Activated naive CD4-positive, alpha-beta T cell treated with anti-CD3 and anti-CD28 coated beads, Interleukin-2, amount 50 U/mL, for 16 hours (primary cell): ENCODE measurements around the gene MAPK13.
A peak's percentile ranks its signal among the peaks of the same experiment; 100 is the strongest.
"Not testable (repeated sequence)": the region's sequence is repeated elsewhere in the genome, so short reads cannot be mapped to it uniquely, and the experiment has no call there.

Experiments
- DNase-seq: peaks from one replicate; pipeline ENCODE4 v3.0.0-alpha.2; 2020

MAPK13 gene

GRCh38 chr6:36115412-36115811 is 14.9 kb upstream of the MAPK13 start:
- no peak for DNase-seq

GRCh38 chr6:36116066-36116864 is 14.0 kb upstream of the MAPK13 start:
- DNase-seq = no peak

DNA sequence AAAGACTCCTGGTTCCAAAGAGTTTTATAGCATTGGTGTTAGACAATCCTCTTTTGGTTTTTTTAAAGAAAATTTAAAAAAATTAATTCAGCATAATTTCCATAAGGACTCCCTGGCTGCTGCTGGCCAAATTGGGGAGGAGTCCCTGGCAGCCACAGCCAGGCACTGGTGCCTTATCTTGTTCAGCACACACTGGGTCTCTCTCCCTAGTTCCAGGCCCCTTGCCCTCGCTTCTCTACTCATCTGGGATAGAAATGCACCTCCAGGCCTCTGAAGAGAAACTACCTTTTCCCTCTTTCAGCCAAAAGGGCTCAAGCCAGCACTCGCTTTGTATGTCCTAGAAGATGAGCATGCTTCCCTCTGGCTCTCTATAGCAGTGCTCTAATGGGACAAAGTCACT is 13.4 kb upstream of the MAPK13 start:
- DNase-seq = no peak

DNA sequence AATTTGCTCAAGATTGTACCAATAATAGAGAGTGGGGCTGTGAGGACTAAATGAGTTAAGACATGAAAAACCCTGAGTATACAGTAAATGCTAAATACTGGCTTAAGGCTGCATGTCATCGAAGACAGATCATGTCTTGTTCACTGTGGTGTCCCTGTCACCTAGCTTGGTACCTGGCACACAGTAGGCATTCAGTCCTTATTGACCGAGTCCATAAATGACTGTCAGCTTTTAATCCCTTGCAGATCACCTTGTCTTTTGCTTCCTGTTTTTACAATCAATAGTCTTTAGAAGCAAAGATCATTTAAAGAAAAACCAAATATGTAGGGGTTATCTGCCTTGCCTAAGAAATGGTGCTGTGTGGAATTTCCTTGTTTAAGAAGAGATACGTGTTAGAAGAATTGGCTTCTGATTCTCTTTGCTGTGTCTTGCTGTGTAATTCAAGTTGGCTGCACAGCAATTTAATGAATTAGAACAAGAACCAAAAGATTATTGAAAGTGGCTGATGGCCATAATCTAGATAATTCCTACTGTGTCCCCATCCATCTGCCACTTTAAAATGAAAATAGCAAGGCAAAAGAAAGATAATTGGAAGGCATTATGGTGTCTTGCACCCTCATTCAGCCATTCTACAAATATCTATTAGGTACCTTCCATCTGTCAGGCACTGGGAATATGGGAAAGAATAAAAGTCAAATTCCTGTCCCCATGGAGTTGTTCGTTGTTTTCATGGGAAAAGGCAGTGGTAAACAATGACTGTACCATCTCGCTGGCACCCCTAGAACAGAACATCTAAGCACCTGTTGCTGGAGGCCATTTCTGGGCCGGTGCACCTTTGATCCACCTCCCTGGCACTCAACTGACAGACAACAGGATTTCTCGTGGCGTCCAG is 12.4 kb upstream of the MAPK13 start:
- DNase-seq = no peak

DNA sequence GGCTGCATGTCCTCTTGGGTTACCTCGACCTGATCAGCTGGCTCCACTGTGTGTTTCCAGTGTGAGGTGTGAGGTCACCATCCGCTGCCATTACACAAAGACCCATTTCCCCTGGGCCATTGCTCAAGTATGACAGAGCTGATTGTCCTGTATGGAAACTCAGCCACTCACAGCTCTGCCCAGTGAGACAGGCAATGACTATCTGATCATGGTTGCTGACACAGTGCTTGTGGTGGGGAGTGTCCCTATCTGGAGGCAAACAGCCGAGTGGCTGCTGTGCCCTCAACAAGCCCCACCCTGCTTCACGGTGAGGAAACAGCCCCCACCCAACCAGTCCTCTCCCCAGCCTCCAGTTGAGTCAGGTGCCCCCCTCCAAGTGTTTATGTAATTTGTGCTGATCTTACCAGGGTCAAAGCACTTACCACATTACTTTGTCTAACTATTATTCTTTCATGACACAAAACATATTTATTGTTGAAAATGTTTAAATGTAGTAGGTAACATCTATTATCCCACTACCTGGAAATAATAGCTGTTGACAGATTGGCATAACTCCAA is 11.7 kb upstream of the MAPK13 start:
- DNase-seq = peak; percentile 32

DNA sequence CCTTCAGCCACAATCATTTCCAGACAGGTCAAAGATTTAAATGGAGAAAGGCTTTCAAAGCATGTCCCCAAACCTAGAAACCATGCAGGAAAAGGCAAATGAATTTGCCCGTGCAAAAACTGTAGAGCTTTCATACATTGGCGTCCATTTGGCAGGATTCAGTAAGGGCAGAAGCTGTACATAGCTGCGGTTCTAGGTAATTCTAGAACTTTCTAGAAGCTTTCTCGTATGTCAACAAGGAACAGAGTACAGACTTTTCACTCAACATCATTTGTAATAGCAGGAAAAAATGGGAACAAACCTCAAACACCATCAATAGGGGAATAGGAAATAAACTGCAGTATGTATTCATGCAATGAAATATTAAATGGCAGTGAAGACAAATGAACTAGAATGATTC is 11.1 kb upstream of the MAPK13 start:
- DNase-seq = no peak

- no peak for DNase-seq
Measured at GRCh38 chr6:36120018-36120417, 10.3 kb upstream of the MAPK13 start.

DNA sequence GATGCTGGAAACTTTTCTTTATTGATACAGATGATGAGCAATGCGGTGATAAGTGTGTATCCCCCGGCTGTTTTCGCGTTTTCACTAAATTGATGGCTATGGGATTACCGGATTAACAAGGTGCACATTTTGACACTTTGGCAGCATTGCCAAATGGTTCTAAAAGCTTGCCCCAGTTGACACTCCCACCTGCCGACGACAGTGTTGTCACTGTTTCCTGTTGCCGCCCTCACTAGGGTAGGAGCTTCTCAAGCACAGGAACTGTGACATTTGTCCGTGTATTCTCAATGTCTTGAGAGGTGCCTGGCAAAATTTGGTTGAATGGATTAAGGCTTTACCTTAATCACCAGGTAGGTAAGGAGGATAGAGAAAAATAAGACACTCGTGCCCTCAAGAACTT is 9.8 kb upstream of the MAPK13 start:
- DNase-seq = peak; percentile 70

GRCh38 chr6:36120979-36121786 is 9.1 kb upstream of the MAPK13 start:
- DNase-seq = peak; percentile 52

- DNase-seq = no peak
Measured at GRCh38 chr6:36121787-36122494, 8.4 kb upstream of the MAPK13 start.

- DNase-seq = no peak
Measured at GRCh38 chr6:36122495-36123269, 7.6 kb upstream of the MAPK13 start.

DNA sequence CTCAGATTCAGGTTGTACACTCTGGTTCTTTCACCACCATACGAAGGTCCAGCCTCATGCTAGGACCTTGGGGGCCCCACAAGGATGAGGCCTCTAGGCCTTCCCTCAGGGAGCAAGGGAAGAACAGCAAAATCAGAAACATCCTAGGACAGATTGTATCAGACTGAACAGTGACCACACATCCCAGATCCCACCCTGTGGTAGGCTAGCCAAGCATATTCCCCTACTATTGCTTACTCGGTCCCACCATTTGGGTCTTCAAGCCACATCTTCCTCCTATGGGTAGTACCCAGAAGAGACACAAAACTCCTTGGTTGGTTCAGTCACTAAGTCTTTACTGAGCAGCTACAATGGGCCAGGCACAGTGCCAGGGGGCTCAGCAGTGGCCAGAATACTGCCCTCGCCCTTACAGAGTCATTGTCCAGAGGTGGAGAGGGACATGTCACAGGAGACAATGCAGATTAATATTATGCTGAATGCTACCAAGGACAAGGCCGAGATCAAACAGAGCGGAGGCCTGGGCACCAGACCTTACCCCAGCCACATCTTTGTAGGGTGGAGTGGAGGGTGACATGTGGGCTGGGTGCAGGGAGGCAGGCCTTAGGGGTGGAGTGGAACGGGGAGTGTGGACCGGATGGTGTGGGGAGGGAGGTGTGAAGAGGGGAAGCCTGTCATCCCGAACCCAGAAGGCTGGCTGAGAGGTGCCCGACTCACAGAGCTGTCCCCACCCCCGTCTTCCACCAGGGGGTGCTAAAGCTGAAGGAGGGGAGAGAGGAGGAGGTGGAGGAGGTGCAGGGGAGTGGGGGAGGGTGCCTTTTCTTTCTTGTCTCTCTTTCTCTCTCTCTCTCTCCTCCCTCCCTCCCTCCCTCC is 6.8 kb upstream of the MAPK13 start:
- peak; percentile 87 for DNase-seq

- not testable (repeated sequence) for DNase-seq
Measured at GRCh38 chr6:36124346-36124745, 6.0 kb upstream of the MAPK13 start.

GRCh38 chr6:36124881-36125280 is 5.4 kb upstream of the MAPK13 start:
- no peak for DNase-seq

DNA sequence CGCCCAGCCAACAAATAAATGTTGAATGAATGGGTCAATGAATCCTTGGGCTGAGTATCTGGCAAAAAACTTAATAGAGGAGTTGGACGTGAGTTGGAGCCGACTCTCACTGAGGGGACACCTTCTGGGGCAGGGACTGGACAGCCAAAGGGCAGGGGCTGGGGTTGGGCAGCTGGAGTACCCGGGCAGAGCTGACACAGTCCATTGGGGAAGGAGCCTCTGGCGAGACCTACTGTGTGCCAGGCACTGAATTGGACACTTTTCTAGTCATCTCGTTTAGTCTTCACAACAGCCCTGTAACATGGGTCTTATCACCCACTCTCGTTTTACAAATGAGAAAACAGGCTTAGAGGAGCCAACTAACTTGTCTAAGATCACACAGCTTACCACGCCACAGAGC is 4.7 kb upstream of the MAPK13 start:
- DNase-seq = no peak

- DNase-seq = no peak
Measured at GRCh38 chr6:36126121-36126520, 4.2 kb upstream of the MAPK13 start.

DNA sequence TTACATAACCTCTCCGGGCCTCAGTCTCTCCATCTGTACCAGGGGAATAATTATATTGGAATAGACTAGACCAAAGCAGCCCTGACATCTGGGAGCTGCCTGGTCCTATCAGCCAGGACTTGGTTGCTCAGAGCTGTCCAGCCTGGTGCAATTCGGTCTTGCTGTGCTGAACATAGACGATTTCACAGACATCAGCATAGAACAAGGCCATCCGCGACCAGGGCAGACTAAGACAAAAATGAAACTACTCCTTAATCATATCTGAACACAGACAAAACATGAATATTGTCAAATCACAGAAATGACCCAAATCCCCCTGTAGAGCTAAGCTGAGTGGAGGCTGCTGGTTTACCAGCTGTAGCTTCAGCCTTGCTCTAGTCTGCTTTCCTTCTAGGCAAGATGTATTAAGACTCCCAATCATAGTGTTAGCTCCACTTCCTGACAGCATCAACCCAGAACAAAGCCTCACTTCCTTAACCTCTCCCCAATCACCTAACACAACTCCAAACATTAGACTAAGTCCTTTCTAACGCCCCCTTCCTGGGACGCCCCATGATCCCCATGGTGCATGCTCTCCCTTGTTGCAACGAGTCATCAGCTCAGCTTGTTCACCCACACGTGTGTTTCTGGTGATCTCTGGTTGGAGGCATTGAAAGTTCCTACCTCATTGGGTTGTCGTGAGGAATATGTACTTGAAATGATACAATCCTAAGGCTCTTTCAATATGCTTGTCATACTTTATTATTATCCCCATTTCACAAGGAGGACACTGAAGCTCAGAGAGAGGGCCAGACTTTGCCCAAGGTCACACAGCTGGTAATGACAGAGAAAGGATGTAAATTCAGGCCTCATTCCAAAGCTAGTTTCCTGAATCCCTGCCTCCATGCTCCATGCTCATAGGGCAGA is 3.5 kb upstream of the MAPK13 start:
- no peak for DNase-seq

DNA sequence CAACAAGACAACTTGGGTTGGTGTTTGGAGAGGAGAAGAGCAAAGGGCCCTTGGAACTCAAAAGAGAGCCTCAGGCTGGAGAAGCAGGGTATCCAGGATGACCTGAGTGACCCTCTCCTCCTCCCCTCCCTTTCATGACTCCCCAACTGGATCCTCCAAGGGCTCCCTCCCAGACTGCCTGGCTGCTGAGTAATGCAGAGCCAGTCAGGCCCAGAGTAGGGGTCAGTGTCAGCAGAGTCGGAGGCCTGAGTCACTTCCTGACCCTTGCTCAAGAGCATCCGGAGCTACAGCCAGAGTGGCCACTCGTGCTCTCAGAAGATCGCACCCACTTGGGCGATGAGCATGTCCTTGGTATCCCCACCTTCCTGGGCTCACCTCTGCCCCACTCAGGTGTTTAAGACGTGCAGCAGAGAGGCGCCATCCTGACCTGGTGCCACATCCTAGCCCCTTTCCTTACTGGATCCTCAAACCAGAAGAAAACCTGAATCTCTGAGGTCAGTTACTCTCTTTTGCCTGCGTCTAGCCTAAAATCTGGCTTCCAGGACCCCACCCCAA is 2.8 kb upstream of the MAPK13 start:
- DNase-seq = no peak

GRCh38 chr6:36128073-36128472 is 2.2 kb upstream of the MAPK13 start:
- DNase-seq = no peak
